Measurements from ENCODE around the gene MACROD1.

GRCh38 chr11:64139049-64139448 is 26.9 kb downstream of the MACROD1 start:
- TF ChIP-seq, protein P1, sequence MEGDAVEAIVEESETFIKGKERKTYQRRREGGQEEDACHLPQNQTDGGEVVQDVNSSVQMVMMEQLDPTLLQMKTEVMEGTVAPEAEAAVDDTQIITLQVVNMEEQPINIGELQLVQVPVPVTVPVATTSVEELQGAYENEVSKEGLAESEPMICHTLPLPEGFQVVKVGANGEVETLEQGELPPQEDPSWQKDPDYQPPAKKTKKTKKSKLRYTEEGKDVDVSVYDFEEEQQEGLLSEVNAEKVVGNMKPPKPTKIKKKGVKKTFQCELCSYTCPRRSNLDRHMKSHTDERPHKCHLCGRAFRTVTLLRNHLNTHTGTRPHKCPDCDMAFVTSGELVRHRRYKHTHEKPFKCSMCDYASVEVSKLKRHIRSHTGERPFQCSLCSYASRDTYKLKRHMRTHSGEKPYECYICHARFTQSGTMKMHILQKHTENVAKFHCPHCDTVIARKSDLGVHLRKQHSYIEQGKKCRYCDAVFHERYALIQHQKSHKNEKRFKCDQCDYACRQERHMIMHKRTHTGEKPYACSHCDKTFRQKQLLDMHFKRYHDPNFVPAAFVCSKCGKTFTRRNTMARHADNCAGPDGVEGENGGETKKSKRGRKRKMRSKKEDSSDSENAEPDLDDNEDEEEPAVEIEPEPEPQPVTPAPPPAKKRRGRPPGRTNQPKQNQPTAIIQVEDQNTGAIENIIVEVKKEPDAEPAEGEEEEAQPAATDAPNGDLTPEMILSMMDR (IDR thresholded peaks at IDR 0.05) = no peak
- TF ChIP-seq POLR2A (IDR thresholded peaks at IDR 0.05) = no peak

All from Peyer's patch (tissue), 4 donors.